HCT116 (cell line): ENCODE measurements around the gene DYNC1I1. TPM values are rescaled to one million over a fixed set of nuclear protein-coding genes. Genes with fewer than 3 reads are reported as not detected.

Experiments
- ATAC-seq: fragments of 200-7000 bp; cut with Tn5 transposase; 2 replicates; pipeline ENCODE4 v1.9.1; 2020; ENCODE audit warnings: mild to moderate bottlenecking, moderate library complexity
- BruUV-seq: library from RNA; stranded (reverse); fragments of 400-500 nt; replicated peaks from 2 replicates; lab custom pipeline; 2021; lab: Mats Ljungman, UMichigan
- CTCF ChIA-PET: fragments of 300-600 bp; sonication (Branson Sonifier 250); formaldehyde crosslinking; loops from one replicate; lab custom pipeline; 2021; ENCODE audit warnings: antibody characterized with exemption; lab: Charles Lee
- POLR2A ChIA-PET: fragments of 300-600, 350-600 bp; sonication (Branson Sonifier 250); formaldehyde crosslinking; loops from one replicate; lab custom pipeline; 2021; ENCODE audit warnings: antibody characterized with exemption; lab: Charles Lee
- RAD21 ChIA-PET, 2 experiments: fragments of 300-600 bp; sonication (Branson Sonifier 250); formaldehyde crosslinking; loops; one replicate each; lab custom pipeline; 2023; ENCODE audit warnings: low total read pairs in 2 of 2; ENCODE audit not compliant: uncharacterized antibody in 2 of 2, unreplicated experiment in 2 of 2, low non-redundant PET in 1 of 2; lab: Charles Lee
- DNase-seq: peaks from one replicate; pipeline ENCODE4 v3.0.0-alpha.2; 2010; ENCODE audit warnings: low read depth, low spot score
- H2AFZ ChIP-seq: fragments of 200-600 bp; shearing (Covaris generic), sonication (generic); 2 replicates; pipeline ENCODE4 v1.6.1; 2017; ENCODE audit warnings: low read depth, mixed run types, mixed read lengths, antibody characterized with exemption, low read length; ENCODE audit not compliant: poor library complexity, severe bottlenecking
- H3K27ac ChIP-seq: 2 replicates; pipeline ENCODE4 v1.5.1; 2012; ENCODE audit warnings: low read depth, low read length
- H3K27me3 ChIP-seq: fragments of 200-600 bp; sonication (generic); 2 replicates; pipeline ENCODE4 v1.6.1; 2016; ENCODE audit warnings: mixed run types, low read length, mixed read lengths; ENCODE audit not compliant: insufficient read depth
- H3K36me3 ChIP-seq, 2 experiments: fragments of 200-500 bp in 1 of 2; fragments of 200-600 bp in 1 of 2; sonication (Bioruptor generic) in 1 of 2; sonication (generic) in 1 of 2; 2 replicates each; pipeline versions ENCODE4 v1.5.1 to v1.6.1; 2014 to 2016; ENCODE audit warnings: low read length in 2 of 2, inconsistent platforms in 1 of 2, mixed read lengths in 1 of 2, mixed run types in 1 of 2; ENCODE audit not compliant: insufficient read depth in 2 of 2, control insufficient read depth in 1 of 2
- H3K4me1 ChIP-seq, 2 experiments: fragments of 200-600 bp in 1 of 2; sonication (generic) in 1 of 2; 2 replicates each; pipeline versions ENCODE4 v1.5.1 to v1.6.1; 2012 to 2017; ENCODE audit warnings: low read length in 2 of 2, inconsistent platforms in 1 of 2, mild to moderate bottlenecking in 1 of 2, mixed read lengths in 1 of 2, mixed run types in 1 of 2, moderate library complexity in 1 of 2; ENCODE audit not compliant: insufficient read depth in 2 of 2, control insufficient read depth in 1 of 2
- H3K4me2 ChIP-seq: fragments of 200-600 bp; sonication (generic); 2 replicates; pipeline ENCODE4 v1.6.1; 2017; ENCODE audit warnings: mixed run types, low read length, mixed read lengths
- H3K4me3 ChIP-seq, 2 experiments: fragments of 200-600 bp in 1 of 2; sonication (generic) in 1 of 2; replicated peaks in 1 of 2; 2 replicates each; pipeline ENCODE4 v1.5.1; 2011 to 2016; ENCODE audit warnings: low read length in 2 of 2, control low read depth in 1 of 2, low read depth in 1 of 2, mild to moderate bottlenecking in 1 of 2, mixed read lengths in 1 of 2, mixed run types in 1 of 2
- H3K79me2 ChIP-seq: fragments of 200-600 bp; sonication (generic); 2 replicates; pipeline ENCODE4 v1.6.1; 2017; ENCODE audit warnings: mild to moderate bottlenecking, mixed run types, low read length, moderate library complexity, mixed read lengths; ENCODE audit not compliant: insufficient read depth
- H3K9ac ChIP-seq: fragments of 200-600 bp; sonication (generic); 2 replicates; pipeline ENCODE4 v1.6.1; 2016; ENCODE audit warnings: low read length, mixed read lengths
- H3K9me2 ChIP-seq: fragments of 200-600 bp; sonication (generic), shearing (Covaris generic); 2 replicates; pipeline ENCODE4 v1.6.1; 2017; ENCODE audit warnings: mixed run types, mild to moderate bottlenecking, moderate library complexity; ENCODE audit not compliant: insufficient read depth
- H3K9me3 ChIP-seq, 2 experiments: fragments of 200-500 bp in 1 of 2; fragments of 200-600 bp in 1 of 2; sonication (Bioruptor generic) in 1 of 2; sonication (generic) in 1 of 2; 2 replicates each; pipeline ENCODE4 v1.6.1; 2014 to 2017; ENCODE audit warnings: low read length in 2 of 2, mixed read lengths in 2 of 2, inconsistent platforms in 1 of 2, low read depth in 1 of 2, mild to moderate bottlenecking in 1 of 2, mixed run types in 1 of 2, moderate library complexity in 1 of 2; ENCODE audit not compliant: control insufficient read depth in 1 of 2, insufficient read depth in 1 of 2
- H4K20me1 ChIP-seq: fragments of 200-600 bp; sonication (generic), shearing (Covaris generic); 2 replicates; pipeline ENCODE4 v1.6.1; 2017; ENCODE audit warnings: mixed run types, mild to moderate bottlenecking, moderate library complexity; ENCODE audit not compliant: insufficient read depth
- CEBPB ChIP-seq: IDR thresholded peaks from 2 replicates; pipeline ENCODE4 v1.6.1; 2012; ENCODE audit warnings: low read depth
- EGR1 ChIP-seq: IDR thresholded peaks from 2 replicates; pipeline ENCODE4 v1.6.1; 2012; ENCODE audit warnings: low read depth
- ELF1 ChIP-seq: IDR thresholded peaks from 2 replicates; pipeline ENCODE4 v1.6.1; 2012; ENCODE audit warnings: low read depth, borderline replicate concordance
- EZH2 ChIP-seq: fragments of 200-600 bp; sonication (generic); IDR thresholded peaks from 2 replicates; pipeline ENCODE4 v1.6.1; 2017; ENCODE audit warnings: antibody characterized with exemption, mixed run types
- FOSL1 ChIP-seq: IDR thresholded peaks from 2 replicates; pipeline ENCODE4 v1.6.1; 2012; ENCODE audit warnings: low read depth
- POLR2A ChIP-seq: IDR thresholded peaks from 2 replicates; pipeline ENCODE4 v1.7.0; 2011; ENCODE audit warnings: borderline replicate concordance; ENCODE audit not compliant: insufficient read depth, insufficient read length; ENCODE audit errors: extremely low read depth
- POLR2AphosphoS5 ChIP-seq: IDR thresholded peaks from 2 replicates; pipeline ENCODE4 v1.6.1; 2011; ENCODE audit warnings: mild to moderate bottlenecking, low read depth, low read length, moderate library complexity
- RAD21 ChIP-seq: IDR thresholded peaks from 2 replicates; pipeline ENCODE4 v1.6.1; 2012; ENCODE audit warnings: low read depth, mild to moderate bottlenecking
- SP1 ChIP-seq: IDR thresholded peaks from 2 replicates; pipeline ENCODE4 v1.6.1; 2012; ENCODE audit warnings: low read depth
- SRF ChIP-seq: IDR thresholded peaks from 2 replicates; pipeline ENCODE4 v1.6.1; 2012; ENCODE audit warnings: low read depth
- TCF7L2 ChIP-seq: IDR thresholded peaks from 2 replicates; pipeline ENCODE4 v1.7.0; 2011; ENCODE audit warnings: borderline replicate concordance, inconsistent platforms; ENCODE audit not compliant: insufficient read depth, insufficient read length; ENCODE audit errors: extremely low read depth
- YY1 ChIP-seq: IDR thresholded peaks from 2 replicates; pipeline ENCODE4 v1.6.1; 2011; ENCODE audit warnings: low read length, low read depth, moderate library complexity, mild to moderate bottlenecking; ENCODE audit not compliant: insufficient replicate concordance; ENCODE audit errors: extremely low read depth
- ZFX ChIP-seq: fragments of 450-650 bp; IDR thresholded peaks from 2 replicates; pipeline ENCODE4 v1.6.1; 2017
- intact Hi-C: fragments of 100-400 bp; cut with micrococcal nuclease; formaldehyde crosslinking; loops from 2 replicates; pipeline ENCODE4 v1.10.0; 2022
- total RNA-seq: library from RNA; stranded (reverse); gene quantifications from one replicate; pipeline ENCODE4 v1.2.1, GENCODE V29; 2021; ENCODE audit not compliant: unreplicated experiment
- TF ChIP-seq, protein P1 (sequence below): IDR thresholded peaks from 2 replicates; pipeline ENCODE4 v1.6.1; 2011; ENCODE audit warnings: mild to moderate bottlenecking, low read length, moderate library complexity; ENCODE audit not compliant: insufficient replicate concordance; ENCODE audit errors: extremely low read depth
- TF ChIP-seq, protein P2 (sequence below): IDR thresholded peaks from 2 replicates; pipeline ENCODE4 v1.6.1; 2012

The DYNC1I1 gene
- total RNA-seq, 1 experiment from 2014 or later, result not detected

DNA sequence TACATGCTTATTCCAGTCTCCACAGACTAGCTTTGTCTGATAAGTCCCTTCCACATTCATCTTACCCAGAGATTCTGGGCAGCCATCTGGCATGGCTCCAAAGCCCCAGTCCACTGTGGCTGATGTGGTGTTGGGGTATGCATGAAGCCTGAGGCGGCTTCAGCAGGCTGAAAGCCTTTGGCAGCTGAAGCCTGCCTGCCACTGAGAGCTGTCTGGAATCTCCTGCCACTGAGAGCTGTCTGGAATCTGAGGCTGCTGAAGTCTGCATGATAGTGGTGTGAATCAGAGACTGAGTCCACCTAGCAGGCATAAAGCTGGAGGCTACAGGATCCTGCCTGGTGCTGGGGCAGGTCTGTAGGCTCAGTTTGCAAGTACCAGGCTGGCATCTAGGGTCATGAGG is 87.1 kb downstream of the DYNC1I1 start:
- BruUV-seq, result no TSS peak
- Histone ChIP-seq H2AFZ (no peak overlapping the region), H3K9me2 (no peaks in the 10 kb centered on the region), H3K4me2 (no peak overlapping the region), H3K27ac (no peak overlapping the region), H4K20me1 (no peaks in the 10 kb centered on the region), H3K36me3 (no peaks in the 10 kb centered on the region; a peak in 1 of 4 replicates), H3K27me3 (no peaks in the 10 kb centered on the region; the same call in 1 of the 2 replicates), H3K9me3 (no peaks in the 10 kb centered on the region), H3K4me1 (no peaks in the 10 kb centered on the region), H3K4me3 (no peak overlapping the region), H3K79me2 (no peaks in the 10 kb centered on the region), H3K9ac (no peak overlapping the region)
- ChIA-PET RAD21 (no interaction called here), POLR2A (no interaction called here), CTCF (interaction anchor here (0.9 to 1.9 kb wide), 2 partner anchors 19 to 136 kb away, joined by 3 to 4 read pairs; no protein-coding TSS in a partner anchor)
- ATAC-seq, result no peak
- TF ChIP-seq POLR2A (no peak), RAD21 (no peak), ELF1 (no peak), EZH2 (no peak), ZFX (no peak)
- TF ChIP-seq, protein P1, sequence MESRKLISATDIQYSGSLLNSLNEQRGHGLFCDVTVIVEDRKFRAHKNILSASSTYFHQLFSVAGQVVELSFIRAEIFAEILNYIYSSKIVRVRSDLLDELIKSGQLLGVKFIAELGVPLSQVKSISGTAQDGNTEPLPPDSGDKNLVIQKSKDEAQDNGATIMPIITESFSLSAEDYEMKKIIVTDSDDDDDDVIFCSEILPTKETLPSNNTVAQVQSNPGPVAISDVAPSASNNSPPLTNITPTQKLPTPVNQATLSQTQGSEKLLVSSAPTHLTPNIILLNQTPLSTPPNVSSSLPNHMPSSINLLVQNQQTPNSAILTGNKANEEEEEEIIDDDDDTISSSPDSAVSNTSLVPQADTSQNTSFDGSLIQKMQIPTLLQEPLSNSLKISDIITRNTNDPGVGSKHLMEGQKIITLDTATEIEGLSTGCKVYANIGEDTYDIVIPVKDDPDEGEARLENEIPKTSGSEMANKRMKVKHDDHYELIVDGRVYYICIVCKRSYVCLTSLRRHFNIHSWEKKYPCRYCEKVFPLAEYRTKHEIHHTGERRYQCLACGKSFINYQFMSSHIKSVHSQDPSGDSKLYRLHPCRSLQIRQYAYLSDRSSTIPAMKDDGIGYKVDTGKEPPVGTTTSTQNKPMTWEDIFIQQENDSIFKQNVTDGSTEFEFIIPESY, result no peak
- no peak for DNase-seq
- intact Hi-C loops, result no loop called here

DNA sequence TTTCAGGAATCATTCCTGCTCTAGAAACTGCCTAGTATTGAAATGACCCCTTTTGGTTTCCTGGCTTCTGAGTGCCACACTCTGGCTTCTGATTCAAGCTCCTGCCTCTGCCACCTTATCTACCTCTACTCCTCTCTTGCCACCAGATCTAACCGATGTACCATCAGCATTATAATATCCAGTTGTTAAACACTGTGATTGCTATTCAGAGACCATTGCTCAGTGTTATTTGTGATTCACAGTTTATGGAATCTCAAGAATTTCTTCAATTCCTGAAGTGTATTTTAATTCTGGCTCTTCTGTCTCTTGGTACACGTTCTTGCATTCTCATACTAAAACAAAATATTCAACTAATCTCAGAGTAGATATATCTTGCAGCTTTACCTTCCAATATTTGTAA is 88.7 kb downstream of the DYNC1I1 start:
- no TSS peak for BruUV-seq
- Histone ChIP-seq H3K9me2 (no peaks in the 10 kb centered on the region), H2AFZ (no peak overlapping the region), H3K36me3 (no peaks in the 10 kb centered on the region; a peak in 1 of 4 replicates), H3K9me3 (no peaks in the 10 kb centered on the region), H3K4me2 (no peak overlapping the region), H3K4me1 (no peaks in the 10 kb centered on the region), H3K27me3 (peaks cover 2% of the 10 kb centered on the region), H3K4me3 (no peak overlapping the region), H3K79me2 (no peaks in the 10 kb centered on the region), H3K27ac (no peak overlapping the region), H3K9ac (no peak overlapping the region), H4K20me1 (no peaks in the 10 kb centered on the region)
- ATAC-seq (no peak), DNase-seq (no peak)
- TF ChIP-seq SRF (no peak), YY1 (no peak), CEBPB (no peak), TCF7L2 (no peak), EGR1 (no peak), POLR2A (no peak), FOSL1 (no peak), ZFX (no peak), SP1 (no peak), POLR2AphosphoS5 (no peak)
- TF ChIP-seq, protein P2, sequence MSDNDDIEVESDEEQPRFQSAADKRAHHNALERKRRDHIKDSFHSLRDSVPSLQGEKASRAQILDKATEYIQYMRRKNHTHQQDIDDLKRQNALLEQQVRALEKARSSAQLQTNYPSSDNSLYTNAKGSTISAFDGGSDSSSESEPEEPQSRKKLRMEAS, result no peak
- ChIA-PET POLR2A (no interaction called here), RAD21 (no interaction called here), CTCF (interaction anchor here (0.8 kb wide), 2 partner anchors 9 to 138 kb away, joined by 3 read pairs; no protein-coding TSS in a partner anchor)
- intact Hi-C loops, result no loop called here
